Smooth muscle cell (in vitro differentiated cells): ENCODE results near the gene CIDEC. TPM values are rescaled to one million over a fixed set of nuclear protein-coding genes. Genes with fewer than 3 reads are reported as not detected.

ENCODE experiments used
- DNase-seq: peaks from one replicate; lab custom pipeline; 2025; ENCODE audit not compliant: unreplicated experiment; lab: John Stamatoyannopoulos, UW
- H2AFZ ChIP-seq: fragments of 200-600 bp; sonication (generic); 2 replicates; pipeline ENCODE4 v1.6.0; 2016; ENCODE audit warnings: antibody characterized with exemption, low read depth, mild to moderate bottlenecking
- H3F3A ChIP-seq: fragments of 200-600 bp; sonication (generic); 2 replicates; pipeline ENCODE4 v1.6.0; 2017; ENCODE audit warnings: antibody characterized with exemption, low read depth
- H3K27ac ChIP-seq: fragments of 200-600 bp; sonication (generic); 2 replicates; pipeline ENCODE4 v1.5.1; 2016; ENCODE audit warnings: low read depth, mild to moderate bottlenecking
- H3K27me3 ChIP-seq: fragments of 200-600 bp; sonication (generic); 2 replicates; pipeline ENCODE4 v1.6.1; 2016; ENCODE audit warnings: low read depth, mild to moderate bottlenecking
- H3K36me3 ChIP-seq: fragments of 200-600 bp; sonication (generic); 2 replicates; pipeline ENCODE4 v1.5.1; 2016; ENCODE audit warnings: low read depth
- H3K4me1 ChIP-seq: fragments of 200-600 bp; sonication (generic); 2 replicates; pipeline ENCODE4 v1.5.1; 2016; ENCODE audit warnings: low read depth
- H3K4me2 ChIP-seq: fragments of 200-600 bp; sonication (generic); 2 replicates; pipeline ENCODE4 v1.6.0; 2016; ENCODE audit warnings: mild to moderate bottlenecking
- H3K4me3 ChIP-seq: fragments of 200-600 bp; sonication (generic); 2 replicates; pipeline ENCODE4 v1.5.1; 2016; ENCODE audit warnings: mild to moderate bottlenecking
- H3K79me2 ChIP-seq: fragments of 200-600 bp; sonication (generic); 2 replicates; pipeline ENCODE4 v1.6.0; 2016; ENCODE audit warnings: low read depth, mild to moderate bottlenecking
- H3K9ac ChIP-seq: fragments of 200-600 bp; sonication (generic); 2 replicates; pipeline ENCODE4 v1.6.0; 2016; ENCODE audit warnings: low read depth
- H3K9me3 ChIP-seq: fragments of 200-600 bp; sonication (generic); replicated peaks from 2 replicates; pipeline ENCODE4 v1.5.1; 2016; ENCODE audit warnings: low read depth
- H4K20me1 ChIP-seq: fragments of 200-600 bp; sonication (generic); 2 replicates; pipeline ENCODE4 v1.6.0; 2016; ENCODE audit warnings: low read depth
- CTCF ChIP-seq: fragments of 200-600 bp; sonication (generic); IDR thresholded peaks from 2 replicates; pipeline ENCODE4 v1.5.1; 2017; ENCODE audit warnings: borderline replicate concordance, mild to moderate bottlenecking, antibody characterized with exemption; ENCODE audit not compliant: insufficient read depth, poor library complexity, severe bottlenecking
- WGBS: methylation state at CpG from one replicate; pipeline ENCODE4 v1.1.7; 2016; ENCODE audit warnings: low lambda C conversion rate; 5-methylcytosine and 5-hydroxymethylcytosine counted together
- polyA plus RNA-seq: library from polyadenylated mRNA; unstranded; fragments of >200 nt; fragmentation: Nextera tagmentation; extraction: Ambion mirVana; gene quantifications from 2 replicates; pipeline ENCODE4 v1.2.1, GENCODE V29; 2016
- total RNA-seq: library from RNA; depleted of rRNA; stranded (reverse); fragments of >200 nt; gene quantifications from 2 replicates; pipeline ENCODE4 v1.2.3, GENCODE V29; 2014

The CIDEC gene
- total and polyA plus RNA-seq, 2 experiments from 2014 or later = not detected

GRCh38 chr3:9913601-9914000 lies 33.5 kb upstream of the CIDEC start:
- H3K27ac ChIP-seq = no peak overlapping the region
- no peaks in the 10 kb centered on the region for H3K9me3 ChIP-seq
- H3K4me2 ChIP-seq = no peak overlapping the region
- no peak for TF ChIP-seq CTCF
- H3K36me3 ChIP-seq = no peaks in the 10 kb centered on the region
- DNase-seq = no peak
- H3K4me1 ChIP-seq = peaks cover 16% of the 10 kb centered on the region
- H3K79me2 ChIP-seq = no peaks in the 10 kb centered on the region
- no peak overlapping the region for H3K4me3 ChIP-seq
- no peaks in the 10 kb centered on the region for H3K27me3 ChIP-seq
- no peaks in the 10 kb centered on the region for H4K20me1 ChIP-seq
- 95% methylated on average over 5 of the region's 5 CpGs for WGBS
- H3K9ac ChIP-seq = no peak overlapping the region
- no peak overlapping the region for H2AFZ ChIP-seq
- no peaks in the 10 kb centered on the region for H3F3A ChIP-seq

DNA sequence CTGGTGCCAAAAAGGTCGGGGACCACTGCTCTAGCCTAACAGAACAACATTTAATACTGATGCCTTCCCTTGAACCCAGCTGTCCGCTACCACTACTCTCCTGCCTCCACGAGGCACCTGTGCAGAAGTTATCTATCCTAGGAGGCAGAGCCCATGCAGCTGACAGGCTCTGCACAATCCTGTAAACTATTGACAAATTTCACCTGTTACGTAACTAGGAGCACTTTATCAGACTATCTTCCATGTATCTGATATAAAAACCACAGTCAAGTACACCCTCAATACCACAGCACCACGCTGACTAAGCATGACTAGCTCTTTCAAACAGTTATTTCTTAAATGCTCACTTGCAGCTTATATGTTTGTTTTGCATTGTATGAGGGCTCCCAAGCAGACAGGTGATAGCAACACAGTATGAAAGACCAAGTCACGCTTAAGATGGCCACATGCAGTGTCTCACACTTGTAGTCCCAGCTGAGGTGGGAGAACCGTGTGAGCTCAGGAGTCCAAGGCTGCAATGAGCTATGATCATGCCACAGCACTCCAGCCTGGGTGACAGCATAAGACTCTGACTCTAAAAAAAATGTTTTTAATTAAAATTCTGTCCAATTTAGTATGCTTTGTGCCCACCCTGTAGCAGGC lies 32.4 kb upstream of the CIDEC start:
- Histone ChIP-seq H3K79me2 (no peaks in the 10 kb centered on the region), H3K4me1 (peaks cover 16% of the 10 kb centered on the region), H4K20me1 (no peaks in the 10 kb centered on the region), H3K4me2 (no peak overlapping the region), H3K27ac (no peak overlapping the region), H3F3A (no peaks in the 10 kb centered on the region), H2AFZ (no peak overlapping the region), H3K9me3 (no peaks in the 10 kb centered on the region), H3K4me3 (no peak overlapping the region), H3K9ac (no peak overlapping the region), H3K27me3 (no peaks in the 10 kb centered on the region), H3K36me3 (no peaks in the 10 kb centered on the region)
- no peak for DNase-seq
- TF ChIP-seq CTCF = no peak
- WGBS = 92% methylated on average over 7 of the region's 7 CpGs

GRCh38 chr3:9911863-9912262 lies 31.8 kb upstream of the CIDEC start:
- Histone ChIP-seq H2AFZ (no peak overlapping the region), H3K27ac (no peak overlapping the region), H3K4me3 (no peak overlapping the region), H3K4me1 (peaks cover 16% of the 10 kb centered on the region), H3K4me2 (no peak overlapping the region), H3K36me3 (no peaks in the 10 kb centered on the region), H4K20me1 (no peaks in the 10 kb centered on the region), H3K79me2 (no peaks in the 10 kb centered on the region), H3K9ac (no peak overlapping the region), H3K9me3 (no peaks in the 10 kb centered on the region), H3F3A (no peaks in the 10 kb centered on the region), H3K27me3 (no peaks in the 10 kb centered on the region)
- TF ChIP-seq CTCF = no peak
- no peak for DNase-seq
- WGBS = 84% methylated on average over 8 of the region's 8 CpGs

GRCh38 chr3:9909221-9910013 lies 29.4 kb upstream of the CIDEC start:
- H3K4me3 ChIP-seq = no peak overlapping the region
- H4K20me1 ChIP-seq = no peaks in the 10 kb centered on the region
- no peaks in the 10 kb centered on the region for H3K27me3 ChIP-seq
- TF ChIP-seq CTCF = no peak
- no peak overlapping the region for H3K4me2 ChIP-seq
- H3K27ac ChIP-seq = no peak overlapping the region
- H3F3A ChIP-seq = no peaks in the 10 kb centered on the region
- DNase-seq = no peak
- no peaks in the 10 kb centered on the region for H3K4me1 ChIP-seq
- no peaks in the 10 kb centered on the region for H3K36me3 ChIP-seq
- no peaks in the 10 kb centered on the region for H3K79me2 ChIP-seq
- 92% methylated on average over 7 of the region's 7 CpGs for WGBS
- no peak overlapping the region for H3K9ac ChIP-seq
- H2AFZ ChIP-seq = no peak overlapping the region
- H3K9me3 ChIP-seq = no peaks in the 10 kb centered on the region
